ENCODE data around the gene INPP5A.
"Not testable (repeated sequence)": the region's sequence is repeated elsewhere in the genome, so short reads cannot be mapped to it uniquely, and the experiment has no call there.

The INPP5A gene

GRCh38 chr10:132754071-132754470 is 216.5 kb downstream of the INPP5A start:
- no peak for DNase-seq (ENCODE audit: low spot score)

GRCh38 chr10:132755166-132755711 is 217.7 kb downstream of the INPP5A start:
- no peak for DNase-seq (ENCODE audit: low spot score)

DNA sequence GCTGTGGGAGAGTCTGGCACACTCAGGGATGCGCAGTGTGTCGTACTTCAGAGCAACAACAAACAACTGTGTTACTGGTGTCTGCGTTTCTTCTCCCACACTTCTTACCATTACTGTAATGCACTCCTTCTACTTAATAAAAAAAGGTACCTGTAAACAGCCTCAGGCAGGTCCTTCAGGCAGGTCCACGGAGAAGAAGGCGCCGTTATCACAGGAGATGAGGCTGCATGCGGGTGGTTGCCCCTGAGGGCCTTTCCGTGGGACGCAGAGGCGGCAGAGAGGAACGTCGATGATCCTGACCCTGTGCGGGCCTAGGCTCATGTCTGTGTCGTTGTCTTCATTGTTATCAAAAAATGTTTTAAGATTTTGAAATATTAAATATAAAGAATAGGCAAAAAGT is 219.0 kb downstream of the INPP5A start:
- no peak for DNase-seq (ENCODE audit: low spot score)

GRCh38 chr10:132757171-132757570 is 219.6 kb downstream of the INPP5A start:
- no peak for DNase-seq (ENCODE audit: low spot score)

- no peak for DNase-seq (ENCODE audit: low spot score)
Measured at GRCh38 chr10:132758865-132759264, 221.3 kb downstream of the INPP5A start.

- no peak for DNase-seq (ENCODE audit: low spot score)
Measured at GRCh38 chr10:132761395-132762060, 223.9 kb downstream of the INPP5A start.

GRCh38 chr10:132762267-132762666 is 224.7 kb downstream of the INPP5A start:
- no peak for DNase-seq (ENCODE audit: low spot score)

- no peak for DNase-seq (ENCODE audit: low spot score)
Measured at GRCh38 chr10:132763545-132763944, 226.0 kb downstream of the INPP5A start.

DNA sequence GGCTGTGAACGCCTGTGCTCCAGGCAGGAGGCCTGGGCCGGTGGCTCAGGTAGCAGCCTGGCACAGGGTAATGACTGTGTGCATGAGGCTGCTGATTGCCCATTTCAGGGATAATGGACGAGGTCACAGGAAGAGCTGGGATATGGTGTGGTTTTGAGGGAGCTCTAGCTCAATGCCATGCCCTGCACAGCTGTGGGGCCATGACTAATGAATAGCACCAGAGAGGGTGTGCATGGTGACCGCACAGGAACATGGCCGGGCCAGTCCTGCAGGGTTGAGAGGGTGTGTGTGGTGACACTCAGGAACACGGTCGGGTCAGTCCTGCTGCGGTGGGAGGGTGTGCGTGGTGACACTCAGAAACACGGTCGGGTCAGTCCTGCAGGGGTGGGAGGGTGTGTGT is 226.5 kb downstream of the INPP5A start:
- DNase-seq (ENCODE audit: low spot score): no peak

DNA sequence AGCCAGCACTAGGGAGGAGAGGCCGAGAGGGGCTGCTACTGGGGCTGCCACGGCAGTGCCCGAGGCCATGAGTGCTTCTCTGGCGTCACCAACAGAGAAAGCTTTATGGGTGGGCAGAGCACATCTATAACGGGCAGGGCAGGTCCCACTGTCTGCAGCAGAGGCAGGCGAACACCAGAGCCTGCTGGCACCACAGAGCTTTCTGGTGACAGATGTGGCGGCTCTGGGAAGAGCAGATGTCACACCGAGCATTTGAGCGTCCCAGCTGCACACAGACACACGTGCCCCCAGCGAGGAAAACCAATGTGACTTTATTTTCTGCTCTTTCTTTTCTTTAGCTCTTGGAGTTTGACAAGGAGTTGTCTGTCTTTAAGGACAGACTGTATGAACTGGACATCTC is 227.8 kb downstream of the INPP5A start:
- no peak for DNase-seq (ENCODE audit: low spot score)

DNA sequence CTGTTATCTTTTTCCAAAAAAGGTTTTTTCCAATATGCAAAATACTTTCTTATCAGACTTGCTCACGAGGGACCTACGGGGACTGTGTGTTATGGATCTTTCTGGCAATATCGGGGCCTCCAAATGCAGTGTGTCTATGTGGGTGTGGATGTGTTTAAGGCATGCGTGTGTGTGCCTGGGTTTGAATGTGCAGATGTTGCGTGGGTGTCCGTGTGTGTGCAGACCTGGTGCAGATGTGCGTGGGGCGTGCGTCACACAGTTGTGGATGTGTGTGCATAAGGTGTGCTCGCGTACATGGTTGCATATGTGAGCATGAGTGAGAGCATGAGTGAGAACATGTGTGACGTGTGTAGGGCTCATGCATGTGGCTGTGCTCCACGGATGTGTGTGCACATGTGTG is 228.7 kb downstream of the INPP5A start:
- no peak for DNase-seq (ENCODE audit: low spot score)

DNA sequence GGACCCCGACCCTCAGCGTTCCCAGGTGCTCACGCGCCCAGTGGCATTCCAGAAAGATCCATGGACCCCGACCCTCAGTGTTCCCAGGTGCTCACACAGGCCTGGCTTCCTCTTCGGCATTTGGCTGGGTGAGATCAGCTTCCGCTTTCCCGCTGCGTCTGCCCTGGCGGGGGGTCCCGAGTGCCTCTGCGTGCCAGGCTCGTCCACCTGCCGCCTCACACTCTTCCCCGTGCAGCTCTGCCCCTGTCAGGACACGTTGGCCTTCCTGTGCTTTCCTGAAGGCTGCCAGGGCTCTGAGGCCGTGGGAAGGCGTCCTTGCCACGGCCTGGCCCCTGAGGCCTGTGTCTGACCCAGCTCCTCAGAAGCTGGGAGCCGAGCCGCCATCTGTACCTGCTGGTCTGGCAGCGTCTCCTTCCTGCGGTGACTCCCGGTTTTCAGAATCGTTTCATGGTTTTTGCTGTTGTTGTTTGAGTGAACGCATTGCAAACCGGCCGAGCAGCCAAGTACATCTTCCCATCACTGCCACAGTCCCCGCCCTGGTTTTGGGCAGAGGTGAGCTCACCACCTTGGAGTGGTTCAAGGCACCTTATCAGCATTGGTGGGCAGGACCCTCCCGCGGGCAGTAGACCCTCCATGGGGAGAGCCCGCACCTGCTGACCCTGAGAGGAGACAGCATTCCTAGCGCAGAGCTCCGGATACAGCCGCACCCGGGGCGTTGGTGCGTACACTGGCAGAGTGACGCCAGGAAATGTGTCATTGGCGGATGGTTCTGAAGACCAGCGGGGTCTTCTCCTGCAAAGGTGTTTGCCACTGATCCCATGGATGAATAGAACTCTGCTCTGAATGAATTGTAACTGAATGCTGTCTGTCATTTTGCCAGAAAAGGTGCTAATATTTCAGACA is 231.0 kb downstream of the INPP5A start:
- DNase-seq (ENCODE audit: low spot score): no peak

DNA sequence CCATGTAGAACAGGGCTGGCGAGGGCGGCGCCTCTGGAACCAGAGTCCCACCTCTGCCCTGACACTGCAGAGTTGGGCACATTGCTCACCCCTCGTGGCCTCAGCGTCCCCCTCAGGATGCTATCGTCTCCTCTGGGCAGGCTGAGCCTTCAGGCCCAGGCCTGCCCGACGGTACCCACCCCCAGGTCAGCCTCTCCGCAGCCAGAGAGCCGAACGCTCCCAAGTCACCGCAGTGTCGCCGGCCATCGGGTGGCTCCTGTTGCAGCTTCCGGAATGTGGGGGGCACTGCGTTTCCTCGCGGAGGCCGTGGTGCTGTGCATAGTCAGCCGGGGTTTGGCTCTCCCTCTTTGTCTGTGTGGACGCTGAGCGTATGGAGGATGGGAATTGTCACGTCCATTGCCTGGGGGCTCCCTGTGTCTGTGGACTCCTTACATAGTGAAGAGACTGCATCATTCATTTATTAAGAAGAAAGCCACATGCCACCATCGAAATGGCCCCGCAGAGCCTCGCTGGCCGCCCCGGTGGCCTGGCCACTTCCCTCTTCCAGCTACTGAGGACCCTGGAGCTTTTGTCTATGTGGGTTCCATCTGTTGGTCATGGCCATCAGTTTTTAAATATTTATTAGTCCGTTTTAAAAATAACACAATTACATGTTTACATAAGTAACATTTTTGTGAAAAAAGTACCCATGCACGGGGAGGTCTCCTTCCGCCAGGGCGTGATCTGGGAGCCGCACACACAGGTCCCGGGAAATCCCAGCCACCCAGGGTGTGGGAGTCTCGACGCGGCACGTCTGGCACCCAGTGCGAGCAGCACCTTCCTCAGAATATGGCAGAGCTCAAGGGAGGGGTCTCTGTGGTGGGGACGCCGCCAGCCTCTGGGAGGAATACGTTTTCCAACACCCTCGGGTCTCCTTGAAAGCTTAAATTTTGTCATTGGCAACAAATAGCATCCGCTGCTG is 232.8 kb downstream of the INPP5A start:
- DNase-seq (ENCODE audit: low spot score): no peak

- not testable (repeated sequence) for DNase-seq (ENCODE audit: low spot score)
Measured at GRCh38 chr10:132772816-132773215, 235.2 kb downstream of the INPP5A start.

DNA sequence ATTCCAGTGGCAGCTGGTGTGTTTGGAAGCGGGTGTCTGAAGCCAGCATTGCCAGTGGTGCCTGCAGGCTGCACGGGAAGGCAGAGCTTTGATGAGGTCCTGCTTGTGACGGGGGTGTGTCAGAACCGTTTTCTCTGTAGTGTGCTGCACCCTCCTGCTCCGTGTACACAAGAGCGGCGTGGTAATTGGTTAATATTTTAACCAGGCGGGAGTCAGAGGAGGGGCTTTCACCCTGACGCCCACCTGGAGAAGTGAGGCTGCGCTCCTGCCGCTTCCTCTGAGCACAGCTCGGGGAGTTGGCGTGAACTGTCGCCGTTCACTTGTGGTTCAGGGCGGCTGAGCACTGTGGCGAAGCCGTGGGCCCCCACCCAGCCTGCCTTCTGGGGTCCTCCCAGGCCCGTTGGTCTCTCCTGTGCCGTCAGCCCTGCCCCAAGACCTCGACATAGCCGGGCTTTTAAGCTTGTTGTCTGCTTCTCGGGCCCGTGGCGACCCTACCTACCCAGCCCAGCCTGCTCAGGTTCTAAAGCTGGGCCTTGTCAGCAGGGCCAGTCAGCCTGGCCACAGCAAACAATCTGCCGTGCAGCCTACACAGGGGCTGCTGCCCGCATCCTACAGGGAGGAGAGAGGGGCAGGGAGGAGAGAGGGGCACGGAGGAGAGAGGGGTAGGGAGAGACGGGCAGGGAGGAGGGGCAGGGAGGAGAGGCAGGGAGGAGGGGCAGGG is 236.8 kb downstream of the INPP5A start:
- DNase-seq (ENCODE audit: low spot score): no peak

DNA sequence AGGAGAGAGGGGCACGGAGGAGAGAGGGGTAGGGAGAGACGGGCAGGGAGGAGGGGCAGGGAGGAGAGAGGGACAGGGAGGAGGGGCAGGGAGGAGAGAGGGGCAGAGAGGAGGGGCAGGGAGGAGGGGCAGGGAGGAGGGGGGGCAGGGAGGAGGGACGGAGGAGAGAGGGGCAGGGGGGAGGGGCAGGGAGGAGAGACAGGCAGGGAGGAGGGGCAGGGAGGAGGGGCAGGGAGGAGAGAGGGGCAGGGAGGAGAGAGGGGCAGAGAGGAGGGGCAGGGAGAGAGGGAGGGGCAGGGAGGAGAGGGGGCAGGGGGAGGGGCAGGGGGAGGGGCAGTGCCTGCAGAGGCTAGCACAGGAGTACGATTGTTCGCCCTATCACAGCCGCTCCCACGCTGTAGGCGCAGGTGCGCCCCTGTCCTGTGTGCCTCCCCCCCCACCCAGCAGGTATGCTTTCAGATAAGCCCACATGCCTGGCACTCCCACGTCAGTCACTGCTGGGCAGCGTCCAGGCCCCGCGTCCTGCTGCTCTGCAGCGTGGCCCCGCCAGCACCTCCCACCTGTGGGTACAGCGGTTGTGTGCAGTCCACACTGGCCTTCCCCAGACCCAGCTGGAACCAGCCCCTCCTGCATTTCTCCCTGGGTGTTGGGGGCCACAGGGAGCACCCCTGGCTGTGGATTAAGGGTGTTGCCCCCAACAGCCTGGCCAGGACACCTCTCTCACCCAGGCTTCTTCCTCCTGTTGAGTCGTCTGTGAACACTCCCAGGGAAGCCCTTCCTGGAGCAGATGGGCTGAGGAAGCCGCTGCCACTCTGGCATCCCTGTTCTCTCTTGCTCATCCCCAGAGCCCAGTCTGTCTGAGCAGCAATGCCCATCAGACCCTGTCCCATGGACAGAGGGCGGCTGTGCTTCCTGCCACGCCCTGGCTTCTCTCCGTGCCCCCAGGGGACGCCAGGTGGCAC is 237.6 kb downstream of the INPP5A start:
- no peak for DNase-seq (ENCODE audit: low spot score)

- DNase-seq (ENCODE audit: low spot score): no peak
Measured at GRCh38 chr10:132776186-132776585, 238.6 kb downstream of the INPP5A start.

GRCh38 chr10:132776821-132777220 is 239.2 kb downstream of the INPP5A start:
- DNase-seq (ENCODE audit: low spot score): no peak

- no peak for DNase-seq (ENCODE audit: low spot score)
Measured at GRCh38 chr10:132777441-132777840, 239.9 kb downstream of the INPP5A start.

Measured in SK-N-DZ (cell line).